ENCODE data around the gene RABL6.

Gene RABL6

DNA sequence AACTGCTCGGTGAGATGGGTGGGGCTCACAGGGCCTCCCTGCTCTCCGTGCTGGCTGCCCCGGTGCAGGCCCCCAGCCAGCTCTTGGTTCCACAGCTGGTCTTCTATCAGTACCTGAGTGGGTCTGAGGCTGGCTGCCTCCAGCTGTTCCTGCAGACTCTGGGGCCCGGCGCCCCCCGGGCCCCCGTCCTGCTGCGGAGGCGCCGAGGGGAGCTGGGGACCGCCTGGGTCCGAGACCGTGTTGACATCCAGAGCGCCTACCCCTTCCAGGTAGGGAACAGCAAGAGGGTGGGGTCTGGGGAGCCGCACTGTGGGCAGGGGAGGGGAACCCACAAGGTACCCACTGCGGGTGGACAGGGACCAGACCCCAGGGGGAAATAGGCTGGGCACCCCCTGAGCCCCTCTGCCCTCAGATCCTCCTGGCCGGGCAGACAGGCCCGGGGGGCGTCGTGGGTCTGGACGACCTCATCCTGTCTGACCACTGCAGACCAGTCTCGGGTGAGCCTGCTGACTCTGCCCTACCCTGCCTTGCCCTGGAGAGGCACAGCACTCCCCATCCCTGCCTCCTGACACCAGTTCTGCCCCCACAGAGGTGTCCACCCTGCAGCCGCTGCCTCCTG, 47.2 kb downstream of the RABL6 start:
- H3K9ac ChIP-seq (ENCODE audit: insufficient read length) = no peak overlapping the region
- no peak for DNase-seq (ENCODE audit: low read depth, low spot score)
- TF ChIP-seq POLR2AphosphoS5 (IDR thresholded peaks at IDR 0.05; ENCODE audit: borderline replicate concordance, low read depth, low read length) (no peak), FOXP2 (optimal IDR thresholded peaks at IDR 0.05; ENCODE audit: control extremely low read depth, extremely low read length, insufficient read depth) (no peak), EZH2 (IDR thresholded peaks at IDR 0.05) (no peak)
- H3K36me3 ChIP-seq (ENCODE audit: insufficient read depth, low read length) = no peaks in the 10 kb centered on the region; the same call in 1 of the 2 replicates
- no peak overlapping the region for H3K4me3 ChIP-seq
- no peak overlapping the region for H3K27ac ChIP-seq
- no peaks in the 10 kb centered on the region for H3K9me3 ChIP-seq (ENCODE audit: low read depth, low read length)

DNA sequence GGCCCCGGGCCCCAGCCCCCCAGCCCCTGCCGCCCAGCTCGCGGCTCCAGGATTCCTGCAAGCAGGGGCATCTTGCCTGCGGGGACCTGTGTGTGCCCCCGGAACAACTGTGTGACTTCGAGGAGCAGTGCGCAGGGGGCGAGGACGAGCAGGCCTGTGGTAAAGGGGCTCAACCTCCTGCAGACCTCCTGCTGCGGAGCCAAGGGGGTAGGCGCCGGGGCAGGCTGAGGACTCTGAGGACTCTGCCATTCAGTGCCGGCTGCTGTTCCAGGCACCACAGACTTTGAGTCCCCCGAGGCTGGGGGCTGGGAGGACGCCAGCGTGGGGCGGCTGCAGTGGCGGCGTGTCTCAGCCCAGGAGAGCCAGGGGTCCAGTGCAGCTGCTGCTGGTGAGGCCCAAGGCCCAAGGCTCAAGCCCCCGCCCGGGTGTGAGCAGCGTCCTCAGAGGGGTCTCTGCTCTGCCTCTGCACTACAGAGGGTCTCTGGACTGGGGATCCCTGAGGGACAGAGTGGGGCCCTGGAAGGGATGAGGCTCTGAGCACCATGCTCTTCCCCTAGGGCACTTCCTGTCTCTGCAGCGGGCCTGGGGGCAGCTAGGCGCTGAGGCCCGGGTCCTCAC, 47.8 kb downstream of the RABL6 start:
- DNase-seq (ENCODE audit: low read depth, low spot score) = no peak
- Histone ChIP-seq H3K27ac (no peak overlapping the region), H3K4me3 (no peak overlapping the region), H3K9ac (ENCODE audit: insufficient read length) (no peak overlapping the region), H3K36me3 (ENCODE audit: insufficient read depth, low read length) (no peaks in the 10 kb centered on the region; the same call in 1 of the 2 replicates), H3K9me3 (ENCODE audit: low read depth, low read length) (no peaks in the 10 kb centered on the region)
- TF ChIP-seq FOXP2 (optimal IDR thresholded peaks at IDR 0.05; ENCODE audit: control extremely low read depth, extremely low read length, insufficient read depth) = no peak
- TF ChIP-seq EZH2 (IDR thresholded peaks at IDR 0.05) = no peak
- TF ChIP-seq POLR2AphosphoS5 (IDR thresholded peaks at IDR 0.05; ENCODE audit: borderline replicate concordance, low read depth, low read length) = no peak

DNA sequence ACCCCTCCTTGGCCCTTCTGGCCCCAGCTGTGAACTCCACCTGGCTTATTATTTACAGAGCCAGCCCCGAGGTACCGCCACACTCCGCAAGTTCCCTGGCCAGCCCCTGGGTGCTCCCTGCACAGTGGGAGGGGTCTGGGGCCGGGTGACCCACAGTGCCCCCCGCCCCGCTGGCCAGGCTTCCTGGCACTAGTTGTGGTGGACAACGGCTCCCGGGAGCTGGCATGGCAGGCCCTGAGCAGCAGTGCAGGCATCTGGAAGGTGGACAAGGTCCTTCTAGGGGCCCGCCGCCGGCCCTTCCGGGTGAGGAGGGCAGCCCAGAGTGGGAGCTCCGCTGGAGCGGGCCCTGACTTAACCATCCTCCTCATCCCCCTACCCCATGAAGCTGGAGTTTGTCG, 48.3 kb downstream of the RABL6 start:
- H3K9ac ChIP-seq (ENCODE audit: insufficient read length) = no peak overlapping the region
- TF ChIP-seq POLR2AphosphoS5 (IDR thresholded peaks at IDR 0.05; ENCODE audit: borderline replicate concordance, low read depth, low read length) (no peak), EZH2 (IDR thresholded peaks at IDR 0.05) (no peak), FOXP2 (optimal IDR thresholded peaks at IDR 0.05; ENCODE audit: control extremely low read depth, extremely low read length, insufficient read depth) (no peak)
- H3K27ac ChIP-seq = no peak overlapping the region
- H3K4me3 ChIP-seq = no peak overlapping the region
- H3K9me3 ChIP-seq (ENCODE audit: low read depth, low read length) = no peaks in the 10 kb centered on the region
- peaks cover under 1% of the 10 kb centered on the region; the same call in 1 of the 2 replicates for H3K36me3 ChIP-seq (ENCODE audit: insufficient read depth, low read length)
- no peak for DNase-seq (ENCODE audit: low read depth, low spot score)

DNA sequence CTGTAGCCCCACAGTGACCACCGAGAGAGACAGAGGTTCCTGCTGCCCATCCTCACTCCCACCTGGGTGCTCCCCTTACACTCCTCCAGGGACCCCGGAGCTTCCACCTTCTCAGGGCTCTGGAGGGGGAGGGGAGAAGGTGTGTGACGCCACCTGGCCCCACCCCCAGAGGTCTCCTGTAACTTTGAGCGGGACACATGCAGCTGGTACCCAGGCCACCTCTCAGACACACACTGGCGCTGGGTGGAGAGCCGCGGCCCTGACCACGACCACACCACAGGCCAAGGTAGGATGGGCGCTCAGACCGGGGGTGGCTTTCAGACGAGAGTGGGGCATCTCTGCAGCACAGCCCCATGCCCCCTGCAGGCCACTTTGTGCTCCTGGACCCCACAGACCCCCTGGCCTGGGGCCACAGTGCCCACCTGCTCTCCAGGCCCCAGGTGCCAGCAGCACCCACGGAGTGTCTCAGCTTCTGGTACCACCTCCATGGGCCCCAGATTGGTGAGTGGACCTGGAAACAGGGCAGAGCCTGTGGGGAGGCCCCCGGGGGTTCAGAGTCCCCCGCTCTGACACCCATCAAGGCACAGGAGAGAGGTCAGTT, 48.9 kb downstream of the RABL6 start:
- DNase-seq (ENCODE audit: low read depth, low spot score) = no peak
- Histone ChIP-seq H3K9ac (ENCODE audit: insufficient read length) (no peak overlapping the region), H3K36me3 (ENCODE audit: insufficient read depth, low read length) (peaks cover 3% of the 10 kb centered on the region; the same call in 1 of the 2 replicates), H3K9me3 (ENCODE audit: low read depth, low read length) (no peaks in the 10 kb centered on the region), H3K4me3 (no peak overlapping the region), H3K27ac (no peak overlapping the region)
- TF ChIP-seq POLR2AphosphoS5 (IDR thresholded peaks at IDR 0.05; ENCODE audit: borderline replicate concordance, low read depth, low read length) = no peak

DNA sequence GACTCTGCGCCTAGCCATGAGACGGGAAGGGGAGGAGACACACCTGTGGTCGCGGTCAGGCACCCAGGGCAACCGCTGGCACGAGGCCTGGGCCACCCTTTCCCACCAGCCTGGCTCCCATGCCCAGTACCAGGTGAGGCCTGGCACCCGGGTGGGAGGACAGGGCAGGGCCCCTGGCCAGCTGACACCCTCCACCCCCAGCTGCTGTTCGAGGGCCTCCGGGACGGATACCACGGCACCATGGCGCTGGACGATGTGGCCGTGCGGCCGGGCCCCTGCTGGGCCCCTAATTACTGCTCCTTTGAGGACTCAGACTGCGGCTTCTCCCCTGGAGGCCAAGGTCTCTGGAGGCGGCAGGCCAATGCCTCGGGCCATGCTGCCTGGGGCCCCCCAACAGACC, 49.4 kb downstream of the RABL6 start:
- TF ChIP-seq FOXP2 (optimal IDR thresholded peaks at IDR 0.05; ENCODE audit: control extremely low read depth, extremely low read length, insufficient read depth) (no peak), EZH2 (IDR thresholded peaks at IDR 0.05) (no peak), POLR2AphosphoS5 (IDR thresholded peaks at IDR 0.05; ENCODE audit: borderline replicate concordance, low read depth, low read length) (no peak)
- Histone ChIP-seq H3K36me3 (ENCODE audit: insufficient read depth, low read length) (peaks cover 3% of the 10 kb centered on the region; the same call in 1 of the 2 replicates), H3K4me3 (no peak overlapping the region)

DNA sequence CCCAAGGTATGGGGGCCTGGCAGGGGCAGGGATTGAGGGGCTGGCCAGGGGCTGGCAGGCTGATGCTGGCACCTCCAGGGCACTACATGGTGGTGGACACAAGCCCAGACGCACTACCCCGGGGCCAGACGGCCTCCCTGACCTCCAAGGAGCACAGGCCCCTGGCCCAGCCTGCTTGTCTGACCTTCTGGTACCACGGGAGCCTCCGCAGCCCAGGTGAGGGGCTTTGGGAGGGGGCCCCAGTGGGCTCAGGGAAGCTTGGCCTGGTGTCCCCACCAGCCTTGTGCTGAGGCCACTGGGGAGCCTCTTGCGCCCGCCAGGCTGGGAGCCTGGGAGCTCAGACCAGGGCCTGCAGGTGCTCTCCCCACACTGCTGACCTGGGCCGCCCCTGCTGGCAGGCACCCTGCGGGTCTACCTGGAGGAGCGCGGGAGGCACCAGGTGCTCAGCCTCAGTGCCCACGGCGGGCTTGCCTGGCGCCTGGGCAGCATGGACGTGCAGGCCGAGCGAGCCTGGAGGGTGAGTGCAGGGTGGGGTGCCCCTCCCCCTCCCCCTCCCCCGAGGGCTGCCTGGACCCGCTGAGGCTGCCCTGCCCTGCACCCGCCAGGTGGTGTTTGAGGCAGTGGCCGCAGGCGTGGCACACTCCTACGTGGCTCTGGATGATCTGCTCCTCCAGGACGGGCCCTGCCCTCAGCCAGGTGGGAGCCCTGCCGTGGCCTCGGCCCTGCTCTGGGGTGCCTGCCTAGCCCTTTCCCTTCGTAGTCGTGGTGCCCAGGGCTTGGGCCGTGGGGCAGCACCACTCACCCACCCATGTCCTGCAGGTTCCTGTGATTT, 50.0 kb downstream of the RABL6 start:
- no peak overlapping the region for H3K4me3 ChIP-seq
- H3K9ac ChIP-seq (ENCODE audit: insufficient read length) = no peak overlapping the region
- no peak for DNase-seq (ENCODE audit: low read depth, low spot score)
- peak; percentile 22; the same call in 1 of the 2 replicates for TF ChIP-seq POLR2AphosphoS5 (IDR thresholded peaks at IDR 0.05; ENCODE audit: borderline replicate concordance, low read depth, low read length)
- no peak for TF ChIP-seq EZH2 (IDR thresholded peaks at IDR 0.05)
- peaks cover 8% of the 10 kb centered on the region; the same call in 1 of the 2 replicates for H3K36me3 ChIP-seq (ENCODE audit: insufficient read depth, low read length)
- no peak overlapping the region for H3K27ac ChIP-seq
- no peaks in the 10 kb centered on the region for H3K9me3 ChIP-seq (ENCODE audit: low read depth, low read length)

More for the DNA sequence above, 49.4 kb downstream of the RABL6 start:
- no peak for DNase-seq (ENCODE audit: low read depth, low spot score)
- Histone ChIP-seq H3K9me3 (ENCODE audit: low read depth, low read length) (no peaks in the 10 kb centered on the region), H3K9ac (ENCODE audit: insufficient read length) (no peak overlapping the region), H3K27ac (no peak overlapping the region)

DNA sequence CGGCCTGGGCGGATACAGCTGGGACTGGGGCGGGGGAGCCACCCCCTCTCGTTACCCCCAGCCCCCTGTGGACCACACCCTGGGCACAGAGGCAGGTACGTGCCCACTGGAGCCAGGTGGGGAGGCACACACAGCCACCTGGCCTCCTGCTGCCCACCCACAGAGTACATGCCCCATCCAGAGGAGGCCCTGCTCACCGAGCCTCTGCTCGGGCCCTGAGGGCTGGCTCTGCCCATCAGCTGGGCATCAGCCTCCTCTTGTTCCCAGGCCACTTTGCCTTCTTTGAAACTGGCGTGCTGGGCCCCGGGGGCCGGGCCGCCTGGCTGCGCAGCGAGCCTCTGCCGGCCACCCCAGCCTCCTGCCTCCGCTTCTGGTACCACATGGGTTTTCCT, 50.7 kb downstream of the RABL6 start:
- TF ChIP-seq EZH2 (IDR thresholded peaks at IDR 0.05) = no peak
- no peak for TF ChIP-seq FOXP2 (optimal IDR thresholded peaks at IDR 0.05; ENCODE audit: control extremely low read depth, extremely low read length, insufficient read depth)
- no peak for TF ChIP-seq POLR2AphosphoS5 (IDR thresholded peaks at IDR 0.05; ENCODE audit: borderline replicate concordance, low read depth, low read length)
- DNase-seq (ENCODE audit: low read depth, low spot score) = no peak
- H3K4me3 ChIP-seq = no peak overlapping the region
- H3K27ac ChIP-seq = no peak overlapping the region
- no peak overlapping the region for H3K9ac ChIP-seq (ENCODE audit: insufficient read length)
- no peaks in the 10 kb centered on the region for H3K9me3 ChIP-seq (ENCODE audit: low read depth, low read length)
- H3K36me3 ChIP-seq (ENCODE audit: insufficient read depth, low read length) = peaks cover 14% of the 10 kb centered on the region; the same call in 1 of the 2 replicates

Measured in SK-N-MC (cell line).